Natural killer cell treated with Interleukin-12 subunit alpha and Interleukin-12 subunit beta and Interleukin-15 and Interleukin-18, amount 100 ng/mL, for 72 hours (primary cell): ENCODE measurements around the gene HEY2. TPM values are rescaled to one million over a fixed set of nuclear protein-coding genes. Genes with fewer than 3 reads are reported as not detected.
A peak's percentile ranks its signal among the peaks of the same experiment; 100 is the strongest.
"Not testable (repeated sequence)": the region's sequence is repeated elsewhere in the genome, so short reads cannot be mapped to it uniquely, and the experiment has no call there.

Source experiments
- ATAC-seq, 2 donors: fragments of 150-1000 bp; cut with Tn5 transposase in 1 of 2; sonication (Bioruptor Pico), chemical (Tn5 transposase) in 1 of 2; 2 replicates each; pipeline ENCODE4 v1.10.0; 2021
- DNase-seq: peaks from one replicate; pipeline ENCODE4 v3.0.0; 2022; ENCODE audit warnings: low spot score
- H3K27ac Mint-ChIP-seq, 2 donors: 1 replicate in 1 of 2; 2 replicates in 1 of 2; pipeline ENCODE4 v1.8.0; 2022; ENCODE audit warnings: mixed read lengths in 2 of 2, mild to moderate bottlenecking in 1 of 2, moderate library complexity in 1 of 2
- H3K27me3 Mint-ChIP-seq, 2 donors: 1 replicate in 1 of 2; 2 replicates in 1 of 2; pipeline ENCODE4 v1.8.0; 2022; ENCODE audit warnings: mixed read lengths in 2 of 2
- H3K36me3 Mint-ChIP-seq: one replicate; pipeline ENCODE4 v1.8.0; 2022; ENCODE audit warnings: mixed read lengths
- H3K4me1 Mint-ChIP-seq, 2 donors: 1 replicate in 1 of 2; 2 replicates in 1 of 2; pipeline ENCODE4 v1.8.0; 2022; ENCODE audit warnings: low read depth in 2 of 2, mixed read lengths in 2 of 2, mild to moderate bottlenecking in 1 of 2
- H3K4me3 Mint-ChIP-seq: one replicate; pipeline ENCODE4 v1.8.0; 2022; ENCODE audit warnings: mixed read lengths
- H3K9me3 Mint-ChIP-seq: 2 replicates; pipeline ENCODE4 v1.8.0; 2022; ENCODE audit warnings: mixed read lengths
- total RNA-seq, 2 donors: library from RNA; stranded (reverse); gene quantifications; one replicate each; pipeline ENCODE4 v1.2.3, GENCODE V29; 2022

HEY2 gene
- total RNA-seq, 2 donors from 2014 or later = 0.10 TPM; not detected in 1

- no peak for DNase-seq
- peaks cover 6% of the 10 kb centered on the region for H3K36me3 Mint-ChIP-seq
Measured at GRCh38 chr6:125802383-125802782, 53.0 kb downstream of the HEY2 start.

GRCh38 chr6:125802943-125803377 lies 53.5 kb downstream of the HEY2 start:
- H3K36me3 Mint-ChIP-seq = peaks cover 6% of the 10 kb centered on the region
- DNase-seq (no peak), ATAC-seq (no peak)
- H3K4me3 Mint-ChIP-seq = peak overlapping the region; percentile 14
- peaks cover 39 to 52% of the 10 kb centered on the region in 2 donors for H3K4me1 Mint-ChIP-seq
- H3K27me3 Mint-ChIP-seq = no peaks in the 10 kb centered on the region
- H3K9me3 Mint-ChIP-seq = no peaks in the 10 kb centered on the region
- peak overlapping the region; percentile 3 to 19 for H3K27ac Mint-ChIP-seq

More at GRCh38 chr6:125802383-125802782, 53.0 kb downstream of the HEY2 start:
- Mint-ChIP-seq H3K27me3 (no peaks in the 10 kb centered on the region), H3K27ac (peak overlapping the region in 1 of 2 donors; percentile 3), H3K4me1 (peaks cover 34 to 46% of the 10 kb centered on the region in 2 donors), H3K9me3 (no peaks in the 10 kb centered on the region), H3K4me3 (no peak overlapping the region)
- ATAC-seq = no peak

DNA sequence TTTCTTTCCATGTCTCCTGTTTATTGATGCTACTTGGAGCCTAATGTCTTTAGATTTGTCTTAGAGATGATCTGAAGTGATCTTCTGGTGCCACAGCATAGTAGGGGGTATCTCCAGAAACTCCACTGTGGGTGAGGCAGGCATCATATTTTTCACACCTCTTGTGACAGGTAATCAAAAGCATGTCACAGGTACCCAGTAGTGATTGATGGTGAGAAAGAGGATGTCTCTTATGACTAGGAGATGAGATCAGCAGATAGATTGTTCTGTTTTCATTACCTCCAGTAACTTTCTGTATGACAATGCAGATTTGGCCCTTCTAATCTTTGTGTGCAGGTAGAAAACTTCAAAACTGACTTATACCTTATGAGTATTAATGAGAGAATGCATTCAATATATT lies 54.8 kb downstream of the HEY2 start:
- Mint-ChIP-seq H3K4me3 (no peak overlapping the region), H3K36me3 (peaks cover 11% of the 10 kb centered on the region), H3K4me1 (peaks cover 48 to 59% of the 10 kb centered on the region in 2 donors), H3K9me3 (no peaks in the 10 kb centered on the region), H3K27me3 (no peaks in the 10 kb centered on the region), H3K27ac (peak overlapping the region; percentile 19 to 36)
- DNase-seq (no peak), ATAC-seq (peak; percentile 58 to 78)

- not testable (repeated sequence) for ATAC-seq, DNase-seq, H3K4me3 Mint-ChIP-seq, H3K27ac Mint-ChIP-seq, H3K27me3 Mint-ChIP-seq, H3K9me3 Mint-ChIP-seq
- Mint-ChIP-seq H3K4me1 (peaks cover 48 to 61% of the 10 kb centered on the region in 2 donors), H3K36me3 (peaks cover 11% of the 10 kb centered on the region)
Measured at GRCh38 chr6:125804866-125805425, 55.5 kb downstream of the HEY2 start.

DNA sequence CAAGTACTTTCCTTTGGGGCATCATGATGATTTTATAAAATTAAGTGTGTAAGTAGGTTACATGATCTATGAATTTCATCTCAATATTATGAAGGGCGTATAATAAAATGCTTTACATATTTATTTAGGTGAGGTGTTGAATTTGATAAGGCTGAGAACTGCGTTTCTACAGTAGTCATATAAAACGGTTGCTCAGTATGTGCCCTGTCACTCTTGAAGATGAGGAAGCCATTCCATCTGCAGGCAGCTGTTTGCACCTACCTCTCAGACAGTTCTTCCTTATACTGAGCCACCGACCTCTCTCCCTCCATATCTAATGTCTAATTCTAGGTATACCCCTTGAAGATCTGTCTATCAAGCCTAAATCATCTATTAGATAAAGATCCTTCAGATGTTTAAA lies 57.4 kb downstream of the HEY2 start:
- Mint-ChIP-seq H3K27me3 (no peaks in the 10 kb centered on the region), H3K4me3 (peak overlapping the region; percentile 26), H3K9me3 (no peaks in the 10 kb centered on the region), H3K27ac (peak overlapping the region; percentile 11 to 28), H3K4me1 (peaks cover 56 to 71% of the 10 kb centered on the region in 2 donors), H3K36me3 (peaks cover 11% of the 10 kb centered on the region)
- no peak for ATAC-seq
- no peak for DNase-seq

GRCh38 chr6:125807293-125807692 lies 57.9 kb downstream of the HEY2 start:
- Mint-ChIP-seq H3K27me3 (no peaks in the 10 kb centered on the region), H3K4me1 (peaks cover 52 to 71% of the 10 kb centered on the region in 2 donors), H3K27ac (peak overlapping the region; percentile 11 to 28), H3K36me3 (peaks cover 11% of the 10 kb centered on the region), H3K4me3 (peak overlapping the region; percentile 26), H3K9me3 (no peaks in the 10 kb centered on the region)
- peak; percentile 76 to 77 for ATAC-seq
- no peak for DNase-seq

DNA sequence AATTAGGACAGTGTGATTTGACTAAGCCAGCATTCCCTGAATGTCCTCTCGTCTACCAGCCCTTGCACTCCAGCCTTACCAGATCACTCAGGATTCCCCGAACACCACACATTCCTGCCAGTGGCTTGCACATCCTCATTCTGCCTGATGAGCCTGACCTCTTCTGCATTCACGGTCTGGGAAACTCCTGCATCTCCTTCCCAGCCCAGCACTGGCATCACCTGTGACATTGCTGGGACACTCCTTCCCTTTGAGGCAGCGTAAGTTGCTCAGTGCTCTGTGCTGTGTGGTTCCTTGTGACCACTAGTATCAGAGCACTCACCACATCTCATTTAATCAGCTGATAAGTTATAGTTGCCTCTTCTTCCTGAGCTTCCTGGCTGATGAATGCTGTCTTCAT lies 58.6 kb downstream of the HEY2 start:
- ATAC-seq = peak; percentile 38 to 52
- peaks cover 55 to 71% of the 10 kb centered on the region in 2 donors for H3K4me1 Mint-ChIP-seq
- no peaks in the 10 kb centered on the region for H3K27me3 Mint-ChIP-seq
- peaks cover 11% of the 10 kb centered on the region for H3K36me3 Mint-ChIP-seq
- H3K27ac Mint-ChIP-seq = peak overlapping the region; percentile 28 to 49
- no peaks in the 10 kb centered on the region for H3K9me3 Mint-ChIP-seq
- no peak for DNase-seq
- H3K4me3 Mint-ChIP-seq = peak overlapping the region; percentile 26

DNA sequence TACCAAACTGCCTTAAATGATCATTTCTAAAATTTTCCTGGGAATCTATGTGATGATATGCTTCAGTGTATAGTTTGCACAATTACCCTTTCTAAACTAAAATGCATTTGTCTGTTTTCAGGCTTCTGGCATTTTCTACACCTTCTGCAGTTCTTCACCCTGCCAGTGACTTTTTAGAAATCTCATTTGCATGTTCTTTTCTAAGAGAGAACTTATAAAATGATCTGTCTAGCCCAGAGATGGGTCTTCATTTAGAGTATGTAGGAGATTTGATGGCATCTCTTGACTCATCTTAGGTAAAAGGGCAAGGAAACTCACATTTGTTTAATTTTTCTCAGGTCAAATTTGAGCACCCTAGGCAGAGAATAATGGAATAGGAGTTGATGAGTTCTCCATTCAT lies 59.2 kb downstream of the HEY2 start:
- H3K4me3 Mint-ChIP-seq = peak overlapping the region; percentile 26
- peaks cover 11% of the 10 kb centered on the region for H3K36me3 Mint-ChIP-seq
- peak overlapping the region; percentile 28 to 49 for H3K27ac Mint-ChIP-seq
- no peak for ATAC-seq
- no peak for DNase-seq
- H3K9me3 Mint-ChIP-seq = no peaks in the 10 kb centered on the region
- peaks cover 51 to 67% of the 10 kb centered on the region in 2 donors for H3K4me1 Mint-ChIP-seq
- H3K27me3 Mint-ChIP-seq = no peaks in the 10 kb centered on the region

DNA sequence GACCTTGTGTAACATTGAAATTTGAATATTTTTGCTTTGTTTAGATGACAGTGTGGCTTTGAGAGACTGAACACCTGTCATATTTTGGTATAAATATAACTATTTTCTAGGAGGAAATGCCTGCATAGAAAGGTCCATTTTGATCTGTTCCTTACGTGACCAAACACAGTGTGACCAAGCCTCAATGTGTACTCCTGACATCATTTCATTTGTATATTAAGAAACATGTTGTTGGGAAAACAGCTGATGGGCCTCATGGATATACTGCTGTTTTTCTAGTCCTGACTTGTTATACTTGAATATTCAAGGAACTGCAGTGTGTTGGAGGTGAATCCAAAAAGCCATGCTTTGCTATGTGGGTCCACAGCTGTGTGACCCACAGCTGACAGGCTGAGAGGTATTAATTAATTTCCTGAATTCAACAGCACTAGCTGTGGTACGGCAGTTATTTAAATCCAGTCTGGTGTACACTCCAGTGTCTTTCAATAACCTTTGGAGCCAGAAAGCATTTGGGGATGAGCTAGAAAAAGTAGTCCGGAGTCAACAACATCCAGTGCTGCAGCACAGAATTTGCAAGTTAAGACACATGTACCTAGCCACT lies 60.2 kb downstream of the HEY2 start:
- Mint-ChIP-seq H3K9me3 (no peaks in the 10 kb centered on the region), H3K36me3 (peaks cover 11% of the 10 kb centered on the region), H3K4me3 (no peak overlapping the region), H3K27ac (no peak overlapping the region), H3K4me1 (peaks cover 45 to 64% of the 10 kb centered on the region in 2 donors), H3K27me3 (no peaks in the 10 kb centered on the region)
- no peak for DNase-seq
- ATAC-seq = no peak

DNA sequence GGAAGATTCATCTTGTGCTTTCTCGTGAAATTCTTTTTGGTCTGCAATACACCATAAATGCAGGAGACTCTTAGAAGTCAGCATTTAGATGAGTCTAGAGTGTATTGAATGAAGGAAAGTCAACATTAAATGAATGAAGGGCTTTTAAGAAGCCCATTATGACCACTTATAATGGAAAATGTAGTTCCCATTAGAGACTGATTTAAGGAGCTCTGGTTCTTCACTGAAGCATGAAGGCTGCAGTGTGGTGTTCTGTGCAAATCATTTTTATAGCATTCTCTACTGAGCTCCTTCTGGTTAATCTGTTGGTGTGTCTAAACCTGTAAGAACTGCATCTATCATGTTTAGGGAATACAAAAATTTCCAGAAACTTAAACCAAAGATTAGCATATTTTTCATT lies 61.0 kb downstream of the HEY2 start:
- no peaks in the 10 kb centered on the region for H3K9me3 Mint-ChIP-seq
- H3K27me3 Mint-ChIP-seq = no peaks in the 10 kb centered on the region
- ATAC-seq = no peak
- H3K4me1 Mint-ChIP-seq = peaks cover 48 to 62% of the 10 kb centered on the region in 2 donors
- peaks cover 11% of the 10 kb centered on the region for H3K36me3 Mint-ChIP-seq
- no peak overlapping the region for H3K4me3 Mint-ChIP-seq
- DNase-seq = no peak
- no peak overlapping the region for H3K27ac Mint-ChIP-seq

Other genes starting within 250 kb of the HEY2 start
- gene NCOA7, start 41.3 kb downstream of the HEY2 start, total RNA-seq = 10 to 100 TPM; 41.4 to 63.9 TPM
- 10 to 100 TPM in 1 of 2 donors, 1 to 10 TPM in 1; 8.1 to 12.4 TPM for gene HINT3, start 207.1 kb downstream of the HEY2 start, total RNA-seq
- gene TRMT11, start 236.9 kb downstream of the HEY2 start, total RNA-seq = 10 to 100 TPM; 23.7 to 47.2 TPM